ENCODE measurements around the gene MTHFSD. TPM values are rescaled to one million over a fixed set of nuclear protein-coding genes. Genes with fewer than 3 reads are reported as not detected.
A peak's percentile ranks its signal among the peaks of the same experiment; 100 is the strongest.

The MTHFSD gene
- polyA plus RNA-seq, 1 donor from 2014 or later, result 25.0 TPM

GRCh38 chr16:86571530-86571915 lies 16.5 kb upstream of the MTHFSD start:
- Histone ChIP-seq H3K36me3 (ENCODE audit: insufficient read depth, low read length) (no peaks in the 10 kb centered on the region), H3K9ac (ENCODE audit: low read length) (no peak overlapping the region), H3K4me3 (ENCODE audit: low read length) (no peak overlapping the region), H3K27me3 (ENCODE audit: insufficient read depth, low read depth, low read length) (peaks cover 97% of the 10 kb centered on the region), H3K27ac (ENCODE audit: low read length) (no peak overlapping the region), H3K9me2 (ENCODE audit: insufficient read depth, low read length) (no peaks in the 10 kb centered on the region), H3K9me3 (ENCODE audit: low read length) (no peaks in the 10 kb centered on the region), H4K20me1 (ENCODE audit: insufficient read depth) (no peaks in the 10 kb centered on the region), H3F3A (ENCODE audit: insufficient read depth, low read length, poor library complexity, severe bottlenecking) (no peaks in the 10 kb centered on the region), H3K4me2 (ENCODE audit: low read length) (no peak overlapping the region), H2AFZ (ENCODE audit: low read depth, low read length) (no peak overlapping the region), H3K79me2 (replicated peaks; ENCODE audit: insufficient read depth, low read length) (no peaks in the 10 kb centered on the region)
- no peak for TF ChIP-seq RAD21 (conservative IDR thresholded peaks at IDR 0.05)

GRCh38 chr16:86570558-86571529 lies 15.8 kb upstream of the MTHFSD start:
- no peak overlapping the region for H3K27ac ChIP-seq (ENCODE audit: low read length)
- H3K4me2 ChIP-seq (ENCODE audit: low read length), result no peak overlapping the region
- no peaks in the 10 kb centered on the region for H3K79me2 ChIP-seq (replicated peaks; ENCODE audit: insufficient read depth, low read length)
- peaks cover 97% of the 10 kb centered on the region for H3K27me3 ChIP-seq (ENCODE audit: insufficient read depth, low read depth, low read length)
- no peaks in the 10 kb centered on the region for H3F3A ChIP-seq (ENCODE audit: insufficient read depth, low read length, poor library complexity, severe bottlenecking)
- no peaks in the 10 kb centered on the region for H3K9me3 ChIP-seq (ENCODE audit: low read length)
- no peaks in the 10 kb centered on the region for H3K9me2 ChIP-seq (ENCODE audit: insufficient read depth, low read length)
- H3K9ac ChIP-seq (ENCODE audit: low read length), result no peak overlapping the region
- H3K36me3 ChIP-seq (ENCODE audit: insufficient read depth, low read length), result no peaks in the 10 kb centered on the region
- no peak overlapping the region for H2AFZ ChIP-seq (ENCODE audit: low read depth, low read length)
- TF ChIP-seq SMC3 (conservative IDR thresholded peaks at IDR 0.05; ENCODE audit: poor library complexity), result no peak
- H3K4me3 ChIP-seq (ENCODE audit: low read length), result no peak overlapping the region
- no peaks in the 10 kb centered on the region for H4K20me1 ChIP-seq (ENCODE audit: insufficient read depth)

DNA sequence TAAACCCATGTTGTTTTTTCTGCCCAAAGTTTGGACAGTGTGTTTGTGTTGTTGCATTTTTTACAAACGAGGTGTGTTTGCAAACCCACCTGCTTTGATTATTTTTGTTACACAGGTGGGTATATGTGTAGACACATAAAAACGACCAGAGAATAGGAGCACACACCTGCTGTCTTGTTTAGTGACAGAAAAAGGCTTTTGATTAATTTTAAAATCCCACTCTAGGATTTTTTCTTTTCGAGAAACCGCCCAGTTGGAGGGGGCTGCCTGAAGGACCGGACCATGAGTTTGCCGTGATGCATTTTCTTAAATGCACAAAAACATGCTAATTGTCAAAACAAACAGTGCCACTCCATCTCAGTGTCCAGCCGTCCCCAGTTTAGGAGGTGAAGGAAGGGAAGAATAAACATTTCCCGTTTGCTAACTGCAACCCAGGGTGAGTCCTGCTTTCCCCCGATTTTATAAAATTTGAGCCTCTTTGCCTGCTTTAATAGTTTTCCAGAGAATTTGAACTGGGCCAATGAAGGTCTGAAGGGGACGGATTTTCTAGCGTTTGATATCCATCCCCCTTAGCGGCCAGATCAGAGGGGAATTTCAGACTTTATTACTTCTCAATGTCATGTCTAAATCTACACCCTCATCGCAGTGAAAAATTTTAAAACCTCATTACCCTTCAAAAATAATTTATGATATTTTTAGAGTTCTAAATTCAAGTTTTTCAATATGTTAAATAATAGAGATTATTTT lies 14.8 kb upstream of the MTHFSD start:
- Histone ChIP-seq H3K79me2 (replicated peaks; ENCODE audit: insufficient read depth, low read length) (no peaks in the 10 kb centered on the region), H3K4me2 (ENCODE audit: low read length) (no peak overlapping the region), H3K27ac (ENCODE audit: low read length) (no peak overlapping the region)

More for the DNA sequence above, 14.8 kb upstream of the MTHFSD start:
- H3K9me2 ChIP-seq (ENCODE audit: insufficient read depth, low read length), result no peaks in the 10 kb centered on the region
- no peaks in the 10 kb centered on the region for H4K20me1 ChIP-seq (ENCODE audit: insufficient read depth)
- no peaks in the 10 kb centered on the region for H3F3A ChIP-seq (ENCODE audit: insufficient read depth, low read length, poor library complexity, severe bottlenecking)
- peaks cover 97% of the 10 kb centered on the region for H3K27me3 ChIP-seq (ENCODE audit: insufficient read depth, low read depth, low read length)
- no peaks in the 10 kb centered on the region for H3K36me3 ChIP-seq (ENCODE audit: insufficient read depth, low read length)
- TF ChIP-seq TAF1 (IDR thresholded peaks at IDR 0.05; ENCODE audit: low read depth), result no peak
- no peak for TF ChIP-seq SMC3 (conservative IDR thresholded peaks at IDR 0.05; ENCODE audit: poor library complexity)
- no peak for TF ChIP-seq RAD21 (conservative IDR thresholded peaks at IDR 0.05)
- TF ChIP-seq MXI1 (conservative IDR thresholded peaks at IDR 0.05; ENCODE audit: poor library complexity, severe bottlenecking), result no peak
- TF ChIP-seq EP300 (conservative IDR thresholded peaks at IDR 0.05; ENCODE audit: poor library complexity, severe bottlenecking), result no peak
- TF ChIP-seq POLR2AphosphoS5 (IDR thresholded peaks at IDR 0.05), result peak; percentile 31
- TF ChIP-seq CTCF (IDR thresholded peaks at IDR 0.05; ENCODE audit: poor library complexity, severe bottlenecking), result no peak
- TF ChIP-seq EZH2 (IDR thresholded peaks at IDR 0.05; ENCODE audit: borderline replicate concordance, insufficient read depth, low read length, poor library complexity, severe bottlenecking), result peak; percentile 15
- TF ChIP-seq REST (IDR thresholded peaks at IDR 0.05; ENCODE audit: borderline replicate concordance), result no peak
- no peak overlapping the region for H3K4me3 ChIP-seq (ENCODE audit: low read length)
- no peaks in the 10 kb centered on the region for H3K9me3 ChIP-seq (ENCODE audit: low read length)
- H3K9ac ChIP-seq (ENCODE audit: low read length), result no peak overlapping the region
- no peak overlapping the region for H2AFZ ChIP-seq (ENCODE audit: low read depth, low read length)
